Measurements from ENCODE around the gene LDAH. TPM values are rescaled to one million over a fixed set of nuclear protein-coding genes. Genes with fewer than 3 reads are reported as not detected.

LDAH gene
- polyA plus RNA-seq, 4 donors, result 32.9 to 38.8 (median 36.1) TPM

GRCh38 chr2:20670315-20671035, 152.4 kb downstream of the LDAH start:
- no peak for DNase-seq (ENCODE audit: low read depth in 4 of 4, low spot score in 2 of 4)

GRCh38 chr2:20669562-20670314, 153.2 kb downstream of the LDAH start:
- DNase-seq (ENCODE audit: low read depth in 4 of 4, low spot score in 2 of 4), result no peak

- no peak for DNase-seq (ENCODE audit: low read depth in 4 of 4, low spot score in 2 of 4)
Measured at GRCh38 chr2:20668871-20669475, 153.9 kb downstream of the LDAH start.

GRCh38 chr2:20668451-20668850, 154.4 kb downstream of the LDAH start:
- no peak for DNase-seq (ENCODE audit: low read depth in 4 of 4, low spot score in 2 of 4)

- DNase-seq (ENCODE audit: low read depth in 4 of 4, low spot score in 2 of 4), result no peak
Measured at GRCh38 chr2:20667531-20668401, 155.1 kb downstream of the LDAH start.

GRCh38 chr2:20667151-20667530, 155.8 kb downstream of the LDAH start:
- no peak for DNase-seq (ENCODE audit: low read depth in 4 of 4, low spot score in 2 of 4)

GRCh38 chr2:20666304-20667150, 156.4 kb downstream of the LDAH start, which contains the start of gene GDF7:
Gene GDF7, plus strand, starts transcription at chr2:20667144. Its CDS starts 96 bp downstream, at chr2:20667240.
- no peak for DNase-seq (ENCODE audit: low read depth in 4 of 4, low spot score in 2 of 4)

GRCh38 chr2:20666005-20666303, 156.9 kb downstream of the LDAH start:
- no peak for DNase-seq (ENCODE audit: low read depth in 4 of 4, low spot score in 2 of 4)

GRCh38 chr2:20665243-20666004, 157.5 kb downstream of the LDAH start:
- DNase-seq (ENCODE audit: low read depth in 4 of 4, low spot score in 2 of 4), result no peak

GRCh38 chr2:20664431-20665242, 158.3 kb downstream of the LDAH start:
- no peak for DNase-seq (ENCODE audit: low read depth in 4 of 4, low spot score in 2 of 4)

- no peak for DNase-seq (ENCODE audit: low read depth in 4 of 4, low spot score in 2 of 4)
Measured at GRCh38 chr2:20664071-20664390, 158.9 kb downstream of the LDAH start.

GRCh38 chr2:20663196-20664070, 159.5 kb downstream of the LDAH start:
- no peak for DNase-seq (ENCODE audit: low read depth in 4 of 4, low spot score in 2 of 4)

GRCh38 chr2:20662308-20662937, 160.5 kb downstream of the LDAH start:
- DNase-seq (ENCODE audit: low read depth in 4 of 4, low spot score in 2 of 4), result no peak

- no peak for DNase-seq (ENCODE audit: low read depth in 4 of 4, low spot score in 2 of 4)
Measured at GRCh38 chr2:20661421-20662307, 161.2 kb downstream of the LDAH start.

GRCh38 chr2:20660506-20661420, 162.1 kb downstream of the LDAH start:
- no peak for DNase-seq (ENCODE audit: low read depth in 4 of 4, low spot score in 2 of 4)

Data from left renal cortex interstitium (tissue), 4 donors.